ENCODE data around the gene IFT27. TPM values are rescaled to one million over a fixed set of nuclear protein-coding genes. Genes with fewer than 3 reads are reported as not detected.

The IFT27 gene
- total and polyA plus RNA-seq, 4 donors: 18.9 to 51.1 (median 26.4) TPM

DNA sequence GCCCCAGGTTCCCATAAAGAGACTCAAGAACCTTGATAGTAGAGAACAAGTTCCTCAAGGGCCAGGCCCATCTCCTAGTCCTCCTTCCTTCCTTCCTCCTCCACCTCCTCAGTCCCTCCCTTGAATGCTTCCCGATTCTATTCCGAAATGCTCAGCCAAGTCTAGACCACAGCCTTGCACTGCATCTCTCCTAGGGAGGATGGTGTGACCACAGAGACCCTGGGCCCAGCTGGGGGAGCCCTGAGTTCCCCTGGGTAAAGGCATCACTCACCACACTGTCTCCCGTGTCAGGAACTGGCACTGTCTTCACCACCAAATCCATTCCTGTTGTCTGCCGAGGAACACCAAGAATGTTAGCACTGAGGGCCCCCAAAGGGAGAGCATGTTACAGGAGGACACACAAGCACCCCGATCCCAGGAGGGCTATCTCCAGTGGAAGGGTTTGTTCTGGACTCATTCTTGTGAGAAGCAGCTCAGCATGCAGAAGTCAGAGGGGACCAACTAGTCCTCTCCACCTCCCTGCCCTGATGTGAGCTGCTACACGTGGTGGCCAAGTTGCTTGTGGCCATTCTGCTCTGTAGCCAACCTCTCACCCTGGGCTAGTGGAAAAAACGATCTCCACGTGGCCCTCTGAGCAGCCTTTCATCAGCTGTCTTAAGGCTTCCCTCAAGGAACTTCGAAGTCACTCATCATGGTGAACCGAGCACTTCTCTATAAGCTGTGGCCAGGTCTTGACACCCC, 8.7 kb downstream of the IFT27 start:
- Histone ChIP-seq H3K4me1 (ENCODE audit: control insufficient read depth in 5 of 5, insufficient read depth in 5 of 5, low read length in 5 of 5) (peaks cover 0 to 4% (median 2%) of the 10 kb centered on the region in 5 donors), H3K36me3 (ENCODE audit: control insufficient read depth in 4 of 4, insufficient read depth in 4 of 4, low read length in 4 of 4) (peaks cover 0 to 23% (median 17%) of the 10 kb centered on the region in 4 donors), H3K27ac (ENCODE audit: low read depth in 1 of 2, low read length in 1 of 2) (no peak overlapping the region), H3K4me3 (no peak overlapping the region), H3K9me3 (ENCODE audit: control insufficient read depth in 4 of 4, insufficient read depth in 3 of 4, low read length in 3 of 4) (no peaks in the 10 kb centered on the region), H3K27me3 (ENCODE audit: control insufficient read depth in 3 of 3, insufficient read depth in 3 of 3, low read length in 2 of 3) (no peaks in the 10 kb centered on the region), H3K9ac (ENCODE audit: insufficient read depth in 1 of 2, low read length in 2 of 2) (no peak overlapping the region)
- ATAC-seq (ENCODE audit: insufficient read depth, low FRiP score) (peak; percentile 10), DNase-seq (no peak)
- TF ChIP-seq CTCF (IDR thresholded peaks at IDR 0.05; ENCODE audit: control extremely low read depth, extremely low read depth): no peak
- WGBS, 2 donors: 90 to 94% methylated on average over 10 of the region's 10 CpGs

DNA sequence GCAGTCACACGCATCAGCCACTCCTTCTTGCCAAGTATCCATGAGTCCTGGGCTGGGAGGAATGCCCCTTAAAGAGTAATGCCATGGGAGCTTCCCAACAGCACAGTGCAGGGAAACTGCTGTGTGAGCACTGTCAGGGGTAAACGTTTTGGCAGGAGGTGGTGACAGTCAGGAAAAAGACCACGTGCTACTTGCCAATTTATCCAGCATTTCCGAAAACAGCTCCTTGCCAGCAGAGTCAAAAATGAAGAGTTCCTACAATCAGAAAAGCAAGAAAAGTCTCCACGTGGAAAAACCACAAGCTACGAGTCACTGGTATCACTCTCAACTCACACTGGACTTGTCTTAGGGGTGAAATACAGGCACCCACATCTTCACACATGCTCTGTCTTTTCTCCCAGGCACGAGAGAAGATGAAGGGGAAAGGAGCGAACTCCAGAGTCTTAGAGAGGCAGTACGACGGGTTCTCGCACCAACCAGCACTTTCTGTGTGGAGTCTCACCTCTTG, 9.9 kb downstream of the IFT27 start:
- DNase-seq: peak in 1 of 3 donors; percentile 13

GRCh38 chr22:36765131-36765942, 10.6 kb downstream of the IFT27 start:
- Histone ChIP-seq H3K4me1 (ENCODE audit: control insufficient read depth in 5 of 5, insufficient read depth in 5 of 5, low read length in 5 of 5) (peaks cover 0 to 4% (median 2%) of the 10 kb centered on the region in 5 donors), H3K4me3 (no peak overlapping the region), H3K27me3 (ENCODE audit: control insufficient read depth in 3 of 3, insufficient read depth in 3 of 3, low read length in 2 of 3) (no peaks in the 10 kb centered on the region), H3K9me3 (ENCODE audit: control insufficient read depth in 4 of 4, insufficient read depth in 3 of 4, low read length in 3 of 4) (no peaks in the 10 kb centered on the region), H3K9ac (ENCODE audit: insufficient read depth in 1 of 2, low read length in 2 of 2) (no peak overlapping the region), H3K36me3 (ENCODE audit: control insufficient read depth in 4 of 4, insufficient read depth in 4 of 4, low read length in 4 of 4) (peaks cover 0 to 31% (median 17%) of the 10 kb centered on the region in 4 donors), H3K27ac (ENCODE audit: low read depth in 1 of 2, low read length in 1 of 2) (no peak overlapping the region)
- whole genome bisulfite sequencing, 2 donors: 91 to 92% methylated on average over 17 of the region's 17 CpGs
- ATAC-seq (ENCODE audit: insufficient read depth, low FRiP score): no peak
- no peak for TF ChIP-seq CTCF (IDR thresholded peaks at IDR 0.05; ENCODE audit: control extremely low read depth, extremely low read depth)
- DNase-seq: no peak

More for the DNA sequence above, 9.9 kb downstream of the IFT27 start:
- Histone ChIP-seq H3K9me3 (ENCODE audit: control insufficient read depth in 4 of 4, insufficient read depth in 3 of 4, low read length in 3 of 4) (no peaks in the 10 kb centered on the region), H3K4me1 (ENCODE audit: control insufficient read depth in 5 of 5, insufficient read depth in 5 of 5, low read length in 5 of 5) (peaks cover 0 to 4% (median 2%) of the 10 kb centered on the region in 5 donors), H3K27me3 (ENCODE audit: control insufficient read depth in 3 of 3, insufficient read depth in 3 of 3, low read length in 2 of 3) (no peaks in the 10 kb centered on the region), H3K27ac (ENCODE audit: low read depth in 1 of 2, low read length in 1 of 2) (no peak overlapping the region), H3K36me3 (ENCODE audit: control insufficient read depth in 4 of 4, insufficient read depth in 4 of 4, low read length in 4 of 4) (peaks cover 0 to 29% (median 17%) of the 10 kb centered on the region in 4 donors), H3K9ac (ENCODE audit: insufficient read depth in 1 of 2, low read length in 2 of 2) (no peak overlapping the region), H3K4me3 (no peak overlapping the region)
- TF ChIP-seq CTCF (IDR thresholded peaks at IDR 0.05; ENCODE audit: control extremely low read depth, extremely low read depth): no peak
- no peak for ATAC-seq (ENCODE audit: insufficient read depth, low FRiP score)
- WGBS, 2 donors: 83 to 88% methylated on average over 11 of the region's 11 CpGs
